HG03575 (cell line): ENCODE measurements around the gene LGI4.
"Not testable (repeated sequence)": the region's sequence is repeated elsewhere in the genome, so short reads cannot be mapped to it uniquely, and the experiment has no call there.

Source experiments
- ATAC-seq: cut with Tn5 transposase; IDR thresholded peaks from one replicate; pipeline ENCODE4 v1.9.1; 2021; ENCODE audit not compliant: unreplicated experiment, insufficient number of reproducible peaks, low FRiP score; ENCODE audit errors: extremely low read depth

The LGI4 gene

DNA sequence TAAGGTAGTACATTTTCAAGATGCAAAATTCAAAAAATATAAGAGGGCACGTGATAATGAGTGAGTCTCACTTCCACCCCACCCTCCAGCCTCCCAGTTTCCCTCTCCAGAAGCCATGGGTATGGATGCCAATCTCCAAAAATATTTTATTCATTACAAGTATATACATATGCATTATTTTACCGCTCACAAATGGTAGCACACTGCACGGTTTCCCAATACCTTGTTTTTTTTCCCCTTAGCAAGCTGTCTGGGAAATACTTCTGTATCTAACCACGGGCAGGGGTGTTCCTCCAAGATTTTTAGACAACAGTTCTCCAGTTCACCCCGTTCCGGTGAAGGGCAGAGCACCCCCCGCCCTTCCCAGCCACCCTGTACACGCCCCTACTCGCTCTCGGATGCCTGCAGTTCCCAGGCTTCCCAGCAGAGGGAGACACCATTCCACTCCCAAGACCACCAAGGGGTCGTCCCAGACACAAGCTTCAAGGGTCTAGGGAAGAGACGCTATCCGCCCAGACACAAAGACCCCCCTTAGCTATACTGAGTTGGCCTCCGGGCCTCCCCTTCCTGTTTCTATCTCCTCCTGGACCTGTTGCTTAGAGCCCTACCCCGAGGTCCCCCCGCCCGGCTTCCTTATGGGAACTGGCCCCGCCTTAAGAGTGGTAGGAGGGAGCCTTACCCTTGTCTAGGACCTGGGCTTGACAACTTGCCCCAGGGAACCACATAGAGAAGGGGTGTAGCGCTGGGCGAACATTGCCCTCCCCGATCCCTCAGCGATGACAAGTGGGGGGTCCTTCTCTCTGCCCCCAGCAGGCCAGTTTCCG lies 20.3 kb downstream of the LGI4 start:
- ATAC-seq, result no peak

- ATAC-seq, result no peak
Measured at GRCh38 chr19:35112995-35113688, 21.7 kb downstream of the LGI4 start.

DNA sequence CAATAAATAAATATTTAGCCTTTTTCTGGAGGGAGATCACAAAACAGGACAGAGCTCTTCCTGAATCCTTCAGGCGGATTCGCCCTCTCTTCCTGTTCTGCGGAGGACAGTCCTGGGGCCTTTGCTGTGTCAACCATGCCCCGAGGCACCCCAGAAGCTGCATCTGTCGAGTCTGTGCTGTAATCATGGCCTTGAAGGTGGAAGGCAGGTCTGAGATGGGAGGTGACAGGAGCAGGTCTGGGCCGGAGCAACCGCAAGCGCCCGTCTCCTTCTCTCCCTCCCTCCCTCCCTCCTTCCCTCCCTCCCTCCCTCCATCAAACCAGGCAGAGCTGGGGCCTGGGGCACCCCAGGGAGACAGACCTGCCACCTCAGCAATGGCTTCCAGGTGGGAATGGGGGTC lies 23.9 kb downstream of the LGI4 start:
- no peak for ATAC-seq

DNA sequence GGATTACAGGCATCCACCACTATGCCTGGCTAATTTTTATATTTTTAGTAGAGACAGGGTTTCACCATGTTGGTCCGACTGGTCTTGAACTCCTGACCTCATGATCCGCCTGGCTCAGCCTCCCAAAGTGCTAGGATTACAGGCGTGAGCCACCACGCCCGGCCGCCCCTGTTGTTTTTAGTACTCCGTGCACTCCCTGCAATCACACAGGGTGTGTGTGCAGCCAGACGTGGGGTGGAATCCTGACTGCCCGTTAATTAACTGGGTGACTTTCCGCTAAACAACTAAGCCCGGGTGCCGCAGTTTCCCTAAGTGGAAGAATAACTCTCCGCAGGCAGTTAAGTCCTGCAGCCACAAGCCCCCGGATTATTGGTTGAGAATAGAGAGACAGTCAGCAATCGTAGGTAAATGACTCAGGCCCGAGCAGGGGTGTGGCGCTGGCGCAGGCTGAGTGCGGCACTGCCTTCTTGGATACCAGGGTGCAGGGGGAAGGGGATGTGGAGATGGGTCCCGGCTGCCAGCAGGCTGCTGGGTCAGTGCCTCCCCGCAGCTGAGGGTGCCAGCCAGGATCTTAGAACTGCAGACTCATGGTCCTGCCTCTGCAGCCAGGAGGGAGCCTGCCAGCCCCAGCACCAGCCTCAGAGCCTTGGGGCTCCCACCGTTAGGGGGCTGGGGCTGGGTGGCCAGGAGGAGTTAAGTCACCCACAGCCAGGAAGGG lies 25.3 kb downstream of the LGI4 start:
- no peak for ATAC-seq

- no peak for ATAC-seq
Measured at GRCh38 chr19:35108730-35109129, 26.1 kb downstream of the LGI4 start.

DNA sequence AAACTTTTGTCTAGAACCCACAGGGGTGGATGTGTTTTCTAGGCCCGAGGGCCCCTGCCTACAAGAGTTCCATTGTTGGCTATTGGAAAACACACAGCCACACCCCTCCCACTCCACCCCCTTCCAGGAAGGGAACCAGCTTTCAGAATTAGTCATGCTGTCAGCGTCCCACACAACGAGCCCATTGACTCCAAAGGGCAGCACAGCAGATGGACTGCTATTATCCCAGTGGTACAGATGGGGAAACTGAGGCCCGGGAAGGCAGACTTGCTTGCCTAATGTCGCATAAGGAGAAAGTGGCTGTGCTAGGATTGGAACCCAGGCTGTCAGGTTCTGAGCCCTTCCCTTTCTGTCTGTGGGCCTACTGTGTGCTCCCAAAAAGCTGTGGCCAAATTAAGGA lies 27.3 kb downstream of the LGI4 start:
- no peak for ATAC-seq

DNA sequence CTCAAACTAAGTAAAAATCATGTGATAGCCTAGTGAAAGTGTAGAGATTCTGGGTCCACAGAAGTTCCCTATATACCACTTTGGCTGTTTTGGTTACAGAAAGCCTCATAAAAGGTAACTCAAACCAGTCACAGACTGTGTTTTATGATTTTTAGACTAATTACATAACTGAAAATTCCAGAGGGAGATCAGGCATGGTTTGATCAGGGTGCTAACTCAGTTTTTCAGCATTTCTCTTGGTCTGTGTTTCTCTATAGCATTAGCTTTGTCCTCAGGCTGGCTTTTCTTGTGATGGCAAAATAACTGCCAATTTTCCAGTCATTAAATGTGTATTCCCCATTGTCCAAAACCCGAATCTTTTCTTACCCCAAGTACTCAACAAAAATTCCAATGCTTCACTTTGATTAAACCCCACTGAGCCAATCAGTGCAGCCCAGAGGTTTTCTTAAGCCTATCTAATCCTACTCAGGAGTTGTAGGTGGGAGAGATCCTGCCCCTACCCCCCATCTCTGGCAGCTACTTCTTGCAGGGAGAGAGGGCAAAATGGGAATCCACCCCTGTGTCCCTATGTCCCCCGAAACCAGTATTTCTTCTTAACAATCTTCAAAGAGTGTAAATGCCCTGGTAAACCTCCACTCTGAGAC lies 27.8 kb downstream of the LGI4 start:
- no peak for ATAC-seq

- no peak for ATAC-seq
Measured at GRCh38 chr19:35106291-35106583, 28.6 kb downstream of the LGI4 start.

GRCh38 chr19:35105411-35106290 lies 29.2 kb downstream of the LGI4 start:
- ATAC-seq, result no peak

- no peak for ATAC-seq
Measured at GRCh38 chr19:35105047-35105410, 29.8 kb downstream of the LGI4 start.

DNA sequence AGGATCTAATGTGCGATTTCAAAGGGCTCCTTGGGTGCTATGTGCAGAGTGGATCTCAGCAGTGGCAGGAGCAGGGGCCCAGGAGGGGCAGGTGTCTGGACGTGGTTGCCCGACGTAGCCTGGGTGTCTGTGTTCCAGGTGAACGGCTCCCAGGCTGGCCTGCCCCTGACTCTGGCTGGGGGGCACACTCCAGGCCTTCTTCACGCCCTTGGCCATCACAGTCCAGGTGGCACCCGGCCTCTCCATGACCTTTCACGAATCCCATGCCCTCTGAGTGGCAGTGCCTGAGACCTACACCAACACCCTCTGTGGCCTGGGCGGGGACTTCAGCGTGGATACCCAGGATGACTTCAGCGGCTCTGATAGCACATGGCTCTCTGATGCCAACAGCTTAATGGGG lies 30.5 kb downstream of the LGI4 start:
- no peak for ATAC-seq

GRCh38 chr19:35103614-35104013 lies 31.2 kb downstream of the LGI4 start:
- not testable (repeated sequence) for ATAC-seq

DNA sequence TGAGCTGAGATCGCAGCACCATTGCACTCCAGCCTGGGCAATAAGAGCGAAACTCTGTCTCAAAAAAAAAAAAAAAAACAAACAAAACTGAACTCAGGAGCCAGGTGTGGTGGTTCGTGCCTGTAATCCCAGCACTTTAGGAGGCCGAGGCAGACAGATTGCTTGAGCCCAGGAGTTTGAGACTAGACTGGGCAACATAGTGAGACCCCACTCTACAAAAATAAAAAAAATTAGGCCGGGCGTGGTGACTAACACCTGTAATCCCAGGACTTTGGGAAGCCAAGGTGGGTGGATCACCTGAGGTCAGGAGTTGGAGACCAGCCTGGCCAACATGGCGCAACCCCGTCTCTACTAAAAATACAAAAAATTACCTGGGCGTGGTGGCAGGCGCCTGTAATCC lies 32.9 kb downstream of the LGI4 start:
- ATAC-seq, result not testable (repeated sequence)

DNA sequence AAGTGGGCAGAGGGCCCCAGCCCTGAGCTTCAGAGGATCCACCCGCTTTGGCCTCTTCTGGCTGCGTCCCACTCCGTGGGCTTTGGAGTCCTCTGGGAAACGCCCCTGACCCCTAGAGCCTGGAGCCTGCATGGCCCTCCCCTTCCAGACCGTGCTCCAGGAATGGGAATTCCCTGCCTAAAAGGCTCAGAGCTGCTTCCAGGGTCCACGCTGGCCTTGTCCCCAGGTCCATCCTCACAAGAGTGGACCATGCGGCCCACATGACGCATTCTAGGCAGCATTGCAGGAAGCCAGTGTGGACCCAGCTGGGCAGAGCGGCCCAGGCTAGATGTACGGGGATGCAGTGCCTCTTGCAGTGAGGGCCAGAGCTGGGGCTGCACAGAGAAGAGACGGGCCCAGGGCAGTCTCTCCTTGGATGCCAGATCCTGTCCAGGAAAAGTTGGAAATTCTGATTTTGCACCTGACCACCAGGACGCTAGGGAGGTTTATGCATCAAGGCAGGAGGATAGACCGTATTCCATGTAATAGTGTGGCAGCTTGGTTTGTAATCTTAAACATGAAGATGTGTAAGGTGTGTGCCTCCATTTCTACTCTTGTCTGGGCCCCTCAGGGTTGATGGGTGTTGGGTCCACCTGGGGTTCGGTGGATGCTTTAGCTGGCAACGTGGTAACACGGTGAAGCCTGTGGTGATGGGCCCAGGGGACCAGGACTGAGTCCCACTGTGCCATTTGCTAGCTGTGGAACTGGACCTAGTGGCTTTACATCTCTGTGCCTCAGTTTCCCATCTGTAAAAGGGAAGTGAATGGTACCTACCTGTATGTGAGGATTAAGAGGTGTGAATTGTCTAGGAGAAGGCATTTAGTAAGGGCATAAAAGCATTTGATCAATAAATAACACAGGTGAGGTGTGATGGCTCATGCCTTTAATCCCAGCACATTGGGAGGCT lies 34.0 kb downstream of the LGI4 start:
- no peak for ATAC-seq

DNA sequence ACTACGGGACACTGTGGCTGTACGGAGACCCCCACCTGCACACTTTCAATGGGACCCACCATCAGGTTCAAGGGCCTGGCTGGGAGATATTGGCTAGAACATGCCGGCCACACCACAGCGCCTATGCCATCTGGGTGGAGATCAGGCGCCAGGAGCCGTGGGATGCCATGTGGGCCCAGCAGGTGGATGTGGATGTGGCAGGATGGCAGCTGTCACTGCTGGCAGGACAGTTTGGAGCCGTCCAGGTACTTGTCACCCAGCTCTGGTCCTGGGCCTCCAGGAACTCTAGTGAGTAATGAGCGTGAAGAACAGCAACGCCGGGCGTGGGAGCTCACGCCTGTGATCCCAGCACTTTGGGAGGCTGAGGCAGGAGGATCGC lies 35.0 kb downstream of the LGI4 start:
- ATAC-seq, result no peak

DNA sequence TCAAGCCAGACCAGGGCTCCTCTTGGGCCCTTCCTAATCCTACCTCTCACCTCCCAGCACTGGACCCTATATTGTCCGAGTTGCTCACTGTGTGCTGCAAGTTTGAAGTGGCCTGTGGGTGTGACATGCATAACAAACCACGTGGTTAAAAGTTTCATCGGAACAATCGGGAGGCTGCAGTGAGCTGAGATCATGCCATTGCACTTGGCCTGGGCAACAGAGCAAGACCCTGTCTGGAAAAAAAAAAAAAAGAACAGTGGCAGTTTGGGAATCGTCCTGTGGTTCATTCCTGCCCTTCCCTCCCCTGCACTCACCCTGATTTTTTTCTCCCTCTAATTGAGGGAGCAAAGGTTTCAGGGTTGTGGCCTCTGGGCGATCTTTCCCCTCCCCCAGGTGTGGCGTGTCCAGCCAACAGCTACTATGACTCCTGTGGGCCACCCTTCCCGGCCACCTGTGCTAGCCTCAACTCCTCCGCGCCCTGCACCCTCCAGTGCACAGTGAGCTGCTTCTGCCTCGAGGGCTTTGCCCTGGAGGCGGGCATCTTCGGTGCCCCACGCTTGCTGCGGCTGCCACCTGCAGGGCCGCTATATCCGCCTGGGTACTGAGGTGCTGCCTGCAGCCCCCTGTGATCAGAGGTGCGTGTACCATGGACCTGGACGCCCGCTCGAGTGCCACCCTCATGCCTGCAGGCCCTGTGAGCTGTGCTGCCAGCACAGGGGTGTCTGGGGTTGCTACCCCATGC lies 35.5 kb downstream of the LGI4 start:
- no peak for ATAC-seq

GRCh38 chr19:35098413-35099049 lies 36.3 kb downstream of the LGI4 start:
- ATAC-seq, result no peak
